Activated CD4-positive, alpha-beta T cell treated with anti-CD3 and anti-CD28 coated beads, Interleukin-10, Interleukin-2, amounts not matched to agents 100 ng/mL and 50 ng/mL, durations not matched to agents 16 hours and 8 hours (primary cell): Measurements from ENCODE around the gene LILRB2.
"Not testable (repeated sequence)": the region's sequence is repeated elsewhere in the genome, so short reads cannot be mapped to it uniquely, and the experiment has no call there.

Experiments
- DNase-seq: peaks from one replicate; pipeline ENCODE4 v3.0.0-alpha.2; 2020

LILRB2 gene

GRCh38 chr19:54271587-54271986 lies 9.3 kb downstream of the LILRB2 start:
- not testable (repeated sequence) for DNase-seq

DNA sequence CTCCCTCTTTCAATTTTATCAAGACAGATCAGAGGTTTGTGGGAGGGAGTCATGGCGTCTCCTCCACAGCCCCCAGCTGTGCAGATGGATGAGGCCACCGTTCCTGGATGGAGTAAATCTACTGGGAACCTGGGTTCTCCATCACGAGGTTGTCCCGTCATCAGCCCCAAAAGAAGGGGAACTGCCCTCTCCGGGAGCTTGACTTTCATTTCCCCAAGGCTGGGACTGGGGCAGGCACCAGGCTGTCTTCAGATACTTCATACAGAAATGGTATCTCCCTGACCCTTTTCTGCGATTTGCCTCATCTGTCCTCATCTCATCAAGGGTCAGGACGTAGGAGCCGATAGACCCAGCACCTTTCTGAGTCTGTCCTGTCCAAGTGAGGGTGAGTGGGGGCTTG lies 9.8 kb downstream of the LILRB2 start:
- no peak for DNase-seq

GRCh38 chr19:54268936-54269335 lies 12.0 kb downstream of the LILRB2 start:
- DNase-seq, result no peak

DNA sequence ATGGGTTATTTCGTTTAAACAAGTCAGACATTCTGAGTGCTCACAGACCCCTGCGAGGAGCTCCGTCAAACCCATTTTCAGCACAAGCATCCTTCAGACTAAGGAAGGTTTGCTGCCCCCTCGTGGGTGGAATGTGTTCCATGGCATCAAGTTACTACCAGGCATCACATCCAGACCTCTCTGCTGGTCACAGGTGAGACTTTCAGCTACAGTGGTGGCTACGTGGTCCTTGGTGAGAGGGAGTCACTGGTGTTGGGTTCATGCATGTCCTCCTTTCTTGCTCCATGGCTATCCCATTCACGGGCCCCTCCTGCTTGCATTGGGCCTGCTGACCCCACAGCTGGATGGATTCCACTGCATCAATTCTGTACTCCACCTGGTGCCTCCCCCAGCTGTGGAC lies 14.8 kb downstream of the LILRB2 start:
- peak; percentile 70 for DNase-seq

GRCh38 chr19:54262470-54262869 lies 18.4 kb downstream of the LILRB2 start:
- no peak for DNase-seq

- no peak for DNase-seq
These were observed 18.8 kb downstream of the LILRB2 start for GRCh38 chr19:54262066-54262465.

GRCh38 chr19:54257116-54257480 lies 23.8 kb downstream of the LILRB2 start, which contains the start of gene LILRB5:
Gene LILRB5 (minus strand): TSS chr19:54257273. CDS start chr19:54257193, 80 bp downstream.
- DNase-seq, result no peak

DNA sequence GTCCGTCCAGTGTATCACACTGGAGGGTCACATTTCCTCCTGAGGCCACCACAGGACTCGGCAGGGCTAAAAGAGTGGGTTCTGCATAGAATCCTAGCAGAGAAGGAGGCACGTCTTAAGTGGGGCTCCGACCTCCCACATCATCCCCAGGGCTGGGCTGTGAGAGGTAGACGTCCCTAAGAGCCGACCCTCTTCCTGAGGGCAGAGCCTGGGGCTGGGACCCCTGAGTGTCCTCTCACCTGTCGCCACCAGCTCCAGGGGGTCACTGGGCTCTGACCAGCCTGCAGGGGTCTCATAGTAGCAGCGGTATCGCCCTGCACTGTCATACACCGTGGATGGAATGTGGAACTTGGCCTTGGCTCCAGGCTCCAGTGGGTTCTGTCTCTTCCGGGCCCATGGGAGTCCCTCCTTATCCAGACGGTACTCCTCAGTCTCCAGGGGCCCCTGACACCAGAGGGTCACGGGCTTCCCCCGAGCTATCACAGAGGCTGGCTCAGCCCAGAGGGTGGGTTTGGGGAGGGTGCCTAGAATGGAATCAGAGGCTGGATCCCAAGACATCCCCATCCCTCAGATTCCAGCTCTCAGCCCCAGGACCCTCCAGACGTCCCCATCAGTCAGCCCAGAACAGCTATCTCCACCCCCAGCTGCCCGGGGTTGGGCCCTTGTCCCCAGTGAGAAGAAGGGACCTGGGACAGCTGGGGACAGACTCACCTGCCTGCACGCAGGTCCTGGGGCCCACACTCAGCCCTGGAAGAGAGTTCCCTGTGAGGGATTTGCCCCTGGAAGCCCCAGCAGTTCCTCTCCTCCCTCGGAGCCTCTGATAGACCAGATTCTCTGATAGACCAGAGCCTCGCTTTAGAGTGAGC lies 24.4 kb downstream of the LILRB2 start:
- no peak for DNase-seq

GRCh38 chr19:54255105-54255775 lies 25.7 kb downstream of the LILRB2 start:
- DNase-seq, result no peak

DNA sequence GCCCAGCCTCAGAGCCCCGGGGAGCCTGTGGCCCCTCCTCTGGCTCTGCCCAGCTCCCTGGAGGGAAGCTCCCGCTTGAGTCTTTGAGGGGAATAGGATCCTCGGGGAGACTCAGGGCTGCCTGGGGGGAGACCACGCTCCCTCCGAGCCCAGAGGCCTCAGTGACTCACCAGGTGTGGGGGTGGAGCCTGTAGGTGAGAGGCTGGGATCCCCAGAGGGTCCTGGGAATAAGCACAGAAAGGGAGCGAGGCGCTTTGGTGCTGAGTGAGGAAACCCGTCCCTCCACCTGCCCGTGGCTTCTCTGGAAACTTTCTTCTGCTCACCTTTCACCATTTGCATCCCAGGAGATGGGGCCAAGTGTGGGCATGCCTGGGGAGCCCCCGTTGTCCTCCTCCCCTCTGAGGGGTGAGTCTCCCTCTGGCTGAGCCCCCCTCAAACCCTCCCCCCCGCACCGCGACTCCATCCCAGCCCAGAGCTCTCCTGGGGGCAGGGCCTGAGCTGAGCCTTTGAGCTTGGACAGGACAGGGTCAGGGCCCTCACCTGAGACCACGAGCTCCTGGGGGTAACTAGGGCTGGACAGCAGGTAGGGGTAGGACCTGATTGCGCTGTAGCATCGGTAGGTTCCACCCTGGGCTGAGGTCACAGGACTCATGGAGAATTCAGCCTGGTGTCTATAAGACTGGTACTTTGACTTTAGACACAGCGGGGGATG lies 26.6 kb downstream of the LILRB2 start:
- DNase-seq, result no peak

DNA sequence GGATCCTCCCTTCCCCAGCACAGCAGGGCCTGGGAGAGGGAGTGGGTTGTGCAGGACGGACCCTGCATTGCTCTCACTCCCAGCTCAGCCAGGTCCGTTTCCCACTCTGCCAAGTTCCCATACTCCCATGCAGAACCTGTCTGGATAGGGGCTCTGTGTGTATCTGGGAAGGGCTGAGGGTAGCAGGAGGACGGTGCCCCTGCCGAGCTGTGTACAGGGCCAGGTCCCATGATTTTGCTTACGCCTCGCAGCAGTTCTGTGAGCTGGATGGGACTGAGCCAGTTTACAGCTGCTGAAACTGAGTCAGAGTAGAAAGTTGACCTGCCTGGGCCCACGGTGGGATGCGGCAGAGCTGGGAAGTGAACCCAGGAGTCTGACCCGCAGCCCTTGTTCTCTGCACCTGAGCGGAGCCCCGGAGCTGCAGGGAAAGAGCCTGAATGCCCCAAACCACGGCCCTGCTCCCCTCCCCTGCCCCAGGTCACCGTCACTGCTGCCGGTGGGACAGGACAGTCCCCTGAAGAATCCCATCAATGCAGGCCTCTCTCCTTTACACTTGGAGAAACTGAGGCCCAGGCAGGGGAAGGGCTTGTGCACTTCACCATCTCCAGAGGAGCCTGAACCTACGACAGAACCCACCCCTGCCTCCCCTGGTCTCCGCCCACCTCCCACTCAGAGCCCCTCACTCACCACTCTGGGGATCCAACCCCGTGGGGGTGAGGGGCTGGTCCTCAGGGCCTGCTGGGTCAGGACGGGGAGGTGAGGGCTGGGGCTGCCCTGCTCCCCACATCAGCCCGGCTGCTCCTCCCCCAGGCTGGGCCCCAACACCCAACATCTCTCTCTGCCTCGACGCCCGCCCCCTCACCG lies 27.3 kb downstream of the LILRB2 start:
- DNase-seq, result no peak

GRCh38 chr19:54252845-54253244 lies 28.1 kb downstream of the LILRB2 start:
- DNase-seq, result no peak

- no peak for DNase-seq
These were observed 28.7 kb downstream of the LILRB2 start for GRCh38 chr19:54252243-54252642.

- peak; percentile 72 for DNase-seq
These were observed 32.8 kb downstream of the LILRB2 start for GRCh38 chr19:54248016-54248601.

DNA sequence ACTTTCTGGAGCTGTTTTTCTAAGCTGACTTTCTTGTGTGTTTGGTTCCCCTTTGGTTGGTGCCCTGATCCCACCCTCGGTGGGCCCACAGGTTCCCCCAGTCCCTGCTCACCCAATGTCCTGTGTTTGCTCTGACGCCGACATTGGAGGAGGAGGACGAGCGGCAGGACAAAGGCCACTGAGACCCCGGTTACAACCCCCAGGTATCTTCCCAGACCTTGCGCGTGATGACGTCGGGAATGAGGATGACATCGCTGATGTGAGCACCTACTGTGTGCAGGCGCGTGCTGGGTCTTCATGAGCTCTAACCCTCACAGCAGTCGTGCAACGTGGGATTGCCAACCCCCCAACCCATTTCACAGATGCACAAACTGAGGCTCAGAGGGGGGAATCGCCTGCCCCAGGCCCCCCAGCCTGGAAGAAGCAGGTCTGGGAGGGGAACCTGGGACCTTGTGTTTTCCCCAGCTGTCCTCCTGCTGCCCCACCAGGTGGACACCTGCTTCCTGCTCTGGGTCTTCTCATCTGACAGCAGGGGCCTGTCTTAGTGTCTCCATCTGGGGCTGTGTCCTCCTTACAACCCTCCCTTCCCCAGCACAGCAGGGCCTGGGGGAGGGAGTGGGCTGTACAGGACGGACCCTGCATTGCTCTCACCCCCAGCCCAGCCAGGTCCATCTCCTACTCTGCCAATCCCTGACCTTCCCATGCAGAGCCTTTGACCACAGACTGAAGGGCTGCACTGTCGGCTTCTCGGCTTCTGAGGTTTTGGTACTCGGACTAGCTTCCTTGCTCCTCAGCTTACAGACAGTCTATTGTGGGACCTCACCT lies 33.6 kb downstream of the LILRB2 start:
- no peak for DNase-seq

DNA sequence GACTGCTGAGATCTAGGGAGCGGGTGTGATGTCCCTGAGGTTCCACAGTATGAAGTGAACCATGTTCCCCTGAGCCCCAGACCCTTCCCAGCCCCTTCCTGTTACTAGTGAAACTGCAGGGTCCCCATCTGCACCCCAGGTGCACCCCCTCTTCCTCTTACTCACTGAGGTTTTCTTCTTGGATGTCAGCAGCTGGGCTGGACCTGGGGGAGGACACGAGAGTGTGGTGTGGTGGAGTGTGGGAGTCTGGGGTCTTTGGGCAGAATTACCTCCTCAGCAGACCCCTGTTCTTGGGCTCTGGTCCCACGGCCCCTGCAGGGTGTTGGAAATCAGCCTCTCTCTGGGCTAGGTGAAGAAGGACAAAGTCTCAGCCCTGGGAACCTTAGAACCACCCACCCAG lies 35.0 kb downstream of the LILRB2 start:
- no peak for DNase-seq

DNA sequence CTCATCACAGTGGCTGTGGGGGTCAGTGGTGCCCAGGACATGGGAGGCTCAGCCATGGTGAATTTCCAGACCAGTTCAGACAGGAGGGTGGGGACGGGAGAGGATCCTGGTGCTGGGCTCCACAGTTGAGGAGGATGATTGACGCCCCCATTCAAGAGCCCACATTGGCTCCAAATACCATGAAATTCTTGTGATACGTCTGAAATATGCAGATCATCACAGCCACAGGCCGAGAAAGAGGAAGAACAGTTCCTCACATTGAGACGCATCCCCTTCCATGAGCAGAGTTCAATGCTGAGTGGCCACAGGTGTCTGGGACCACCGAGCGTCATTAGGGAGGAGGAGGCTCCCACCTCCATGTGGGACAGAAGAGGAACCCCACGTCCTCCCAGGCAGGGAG lies 37.1 kb downstream of the LILRB2 start:
- not testable (repeated sequence) for DNase-seq

DNA sequence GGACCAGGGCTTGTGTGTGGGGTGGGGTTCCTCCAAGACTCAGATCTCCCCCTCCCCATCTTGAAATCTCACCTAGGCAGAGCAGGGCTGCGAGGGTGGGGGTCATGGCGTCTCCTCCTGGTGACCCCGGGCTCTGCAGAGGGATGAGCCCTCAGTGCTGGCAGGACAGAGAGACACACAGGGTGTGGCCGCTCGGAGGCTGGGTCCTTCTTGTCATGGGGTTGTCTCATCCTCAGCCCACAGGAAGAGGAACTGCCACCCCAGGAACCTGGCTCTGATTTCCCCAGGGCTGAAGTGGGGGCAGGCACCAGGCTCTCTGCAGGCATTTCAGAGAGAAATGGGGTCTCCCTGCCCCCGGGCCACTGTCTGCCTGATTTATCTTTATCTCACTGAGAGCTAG lies 38.3 kb downstream of the LILRB2 start, which contains the start of gene LILRA6:
TSS of gene LILRA6 (minus strand) at position 145 of the 400 bp plus-strand sequence.
- not testable (repeated sequence) for DNase-seq

- DNase-seq, result not testable (repeated sequence)
These were observed 38.7 kb downstream of the LILRB2 start for GRCh38 chr19:54242234-54242633.

GRCh38 chr19:54240372-54241336 lies 40.3 kb downstream of the LILRB2 start:
- DNase-seq, result not testable (repeated sequence)
